BJ (cell line): ENCODE data around the gene POLD3. TPM values are rescaled to one million over a fixed set of nuclear protein-coding genes. Genes with fewer than 3 reads are reported as not detected.

Experiments used
- CTCF ChIA-PET: fragments of 350-600 bp; formaldehyde crosslinking; extraction: SDS; loops from one replicate; lab custom pipeline; 2021; ENCODE audit warnings: antibody characterized with exemption, inconsistent platforms; lab: Yijun Ruan, JAX
- POLR2A ChIA-PET: fragments of 300-600 bp; sonication (Branson Sonifier 250); formaldehyde crosslinking; extraction: SDS; loops from one replicate; lab custom pipeline; 2021; ENCODE audit warnings: antibody characterized with exemption; lab: Charles Lee
- DNase-seq: peaks from one replicate; pipeline ENCODE4 v3.0.0-alpha.2; 2011; ENCODE audit warnings: low read depth
- H3K27me3 ChIP-seq: 2 replicates; pipeline ENCODE4 v1.6.0; 2011; ENCODE audit warnings: low read length; ENCODE audit not compliant: control insufficient read depth, insufficient read depth
- H3K36me3 ChIP-seq: 2 replicates; pipeline ENCODE4 v1.5.1; 2011; ENCODE audit warnings: low read length; ENCODE audit not compliant: control insufficient read depth, insufficient read depth
- H3K4me3 ChIP-seq: 2 replicates; pipeline ENCODE4 v1.5.1; 2011; ENCODE audit warnings: low read depth, mild to moderate bottlenecking, control low read depth, low read length
- CTCF ChIP-seq: IDR thresholded peaks from 2 replicates; pipeline ENCODE4 v1.5.1; 2011; ENCODE audit warnings: low read depth, mild to moderate bottlenecking, control low read depth, inconsistent platforms, low read length, moderate library complexity; ENCODE audit not compliant: insufficient read depth
- polyA plus RNA-seq: library from polyadenylated mRNA; depleted of rRNA; stranded (reverse); fragments of >200 nt; gene quantifications from 2 replicates; pipeline ENCODE4 v1.2.3, GENCODE V29; 2011

POLD3 gene
- polyA plus RNA-seq, 1 experiment: 11.4 TPM

GRCh38 chr11:74634537-74634936 lies 42.2 kb downstream of the POLD3 start:
- CTCF ChIA-PET: interaction anchor here (0.6 to 5.3 kb wide), 13 partner anchors 11 to 105 kb away, joined by 3 to 40 read pairs (median 5); no protein-coding TSS in a partner anchor
- DNase-seq: no peak
- Histone ChIP-seq H3K4me3 (no peak overlapping the region), H3K27me3 (no peaks in the 10 kb centered on the region), H3K36me3 (no peaks in the 10 kb centered on the region)
- peak; percentile 49 for TF ChIP-seq CTCF
- POLR2A ChIA-PET: no interaction called here

- peak; percentile 57 for DNase-seq
- H3K27me3 ChIP-seq: no peaks in the 10 kb centered on the region
- POLR2A ChIA-PET: interaction anchor here (0.6 to 0.7 kb wide), 2 partner anchors 19 to 112 kb away, joined by 4 to 14 read pairs; partner anchors contain the start of gene RNF169
- no peak overlapping the region for H3K4me3 ChIP-seq
- no peak for TF ChIP-seq CTCF
- CTCF ChIA-PET: interaction anchor here (1.3 to 5.3 kb wide), 4 partner anchors 47 to 103 kb away, joined by 4 to 40 read pairs (median 7); no protein-coding TSS in a partner anchor
- H3K36me3 ChIP-seq: peaks cover 4% of the 10 kb centered on the region
These were observed 44.3 kb downstream of the POLD3 start for GRCh38 chr11:74636630-74637184.

- Histone ChIP-seq H3K27me3 (no peaks in the 10 kb centered on the region), H3K4me3 (no peak overlapping the region), H3K36me3 (peaks cover 4% of the 10 kb centered on the region)
- TF ChIP-seq CTCF: no peak
- ChIA-PET POLR2A (no interaction called here), CTCF (interaction anchor here (1.1 to 2.4 kb wide), 2 partner anchors 64 to 89 kb away, joined by 5 to 13 read pairs; no protein-coding TSS in a partner anchor)
- no peak for DNase-seq
These were observed 45.3 kb downstream of the POLD3 start for GRCh38 chr11:74637700-74638099.

- no peak for TF ChIP-seq CTCF
- H3K4me3 ChIP-seq: no peak overlapping the region
- ChIA-PET CTCF (interaction anchor here (1.1 to 2.4 kb wide), 2 partner anchors 63 to 88 kb away, joined by 5 to 13 read pairs; no protein-coding TSS in a partner anchor), POLR2A (no interaction called here)
- H3K36me3 ChIP-seq: peaks cover 4% of the 10 kb centered on the region
- H3K27me3 ChIP-seq: no peaks in the 10 kb centered on the region
- DNase-seq: no peak
These were observed 46.5 kb downstream of the POLD3 start for GRCh38 chr11:74638869-74639268.

- no peak for DNase-seq
These were observed 47.2 kb downstream of the POLD3 start for GRCh38 chr11:74639533-74639932.

More at GRCh38 chr11:74639533-74639932, 47.2 kb downstream of the POLD3 start:
- no peak for TF ChIP-seq CTCF
- ChIA-PET POLR2A (no interaction called here), CTCF (interaction anchor here (0.6 to 2.4 kb wide), 3 partner anchors 87 to 169 kb away, joined by 3 to 13 read pairs (median 4); no protein-coding TSS in a partner anchor)
- no peaks in the 10 kb centered on the region for H3K27me3 ChIP-seq
- H3K36me3 ChIP-seq: peaks cover 4% of the 10 kb centered on the region
- no peak overlapping the region for H3K4me3 ChIP-seq
